Ramos (cell line): ENCODE measurements around the gene IGSF21.
"Not testable (repeated sequence)": the region's sequence is repeated elsewhere in the genome, so short reads cannot be mapped to it uniquely, and the experiment has no call there.

Experiments
- in situ Hi-C: fragments of 300-500 bp; cut with MboI; formaldehyde crosslinking; loops from one replicate; pipeline ENCODE4 v1.14.3; 2022; ENCODE audit warnings: low sequenced_read_pairs; ENCODE audit not compliant: unreplicated experiment

The IGSF21 gene

GRCh38 chr1:18161690-18162089, 54.1 kb downstream of the IGSF21 start:
- in situ Hi-C loops: no loop called here

DNA sequence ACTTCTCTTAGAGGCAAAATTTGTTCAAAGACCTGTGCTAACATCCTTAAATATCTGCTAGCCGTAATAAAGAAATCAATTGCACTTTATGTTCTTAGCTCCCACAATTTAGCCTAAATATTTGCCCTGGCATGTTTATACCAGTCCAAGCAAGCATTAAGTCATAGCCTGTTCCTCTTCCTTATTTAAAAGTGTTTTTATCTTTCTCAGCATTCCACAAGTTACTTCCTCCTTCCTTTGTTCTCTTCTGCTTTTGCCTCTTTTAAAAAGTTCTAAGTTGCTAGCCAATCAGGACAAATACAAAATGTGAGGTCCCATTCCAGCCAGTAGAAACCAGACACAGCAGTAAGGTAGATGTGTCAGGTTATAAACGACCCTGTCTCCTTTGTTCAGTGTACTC, 58.0 kb downstream of the IGSF21 start:
- in situ Hi-C loops: not testable (repeated sequence)

GRCh38 chr1:18166341-18166740, 58.7 kb downstream of the IGSF21 start:
- in situ Hi-C loops: no loop called here

DNA sequence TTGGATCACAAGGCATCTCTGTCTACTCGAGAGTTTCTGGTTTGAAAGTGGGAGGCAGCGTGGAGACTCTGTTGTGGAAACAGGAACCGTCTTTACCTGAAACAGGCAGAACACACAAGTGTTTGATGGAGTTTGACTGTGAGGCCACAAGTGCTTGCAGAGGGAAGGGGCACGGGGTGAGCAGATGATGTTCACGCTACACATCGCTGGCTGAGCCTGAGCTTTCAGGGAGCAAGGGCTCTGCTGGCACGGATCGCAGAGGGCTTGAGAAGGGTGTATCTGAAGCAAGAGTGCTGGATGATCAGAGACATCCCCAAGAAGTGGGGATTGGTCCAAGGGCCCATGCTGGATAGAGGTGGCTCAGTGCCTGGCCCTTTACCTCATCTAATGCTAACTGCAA, 59.3 kb downstream of the IGSF21 start:
- in situ Hi-C loops: no loop called here

GRCh38 chr1:18170444-18170843, 62.8 kb downstream of the IGSF21 start:
- in situ Hi-C loops: no loop called here

- in situ Hi-C loops: no loop called here
Observed at GRCh38 chr1:18174037-18174436, 66.4 kb downstream of the IGSF21 start.

DNA sequence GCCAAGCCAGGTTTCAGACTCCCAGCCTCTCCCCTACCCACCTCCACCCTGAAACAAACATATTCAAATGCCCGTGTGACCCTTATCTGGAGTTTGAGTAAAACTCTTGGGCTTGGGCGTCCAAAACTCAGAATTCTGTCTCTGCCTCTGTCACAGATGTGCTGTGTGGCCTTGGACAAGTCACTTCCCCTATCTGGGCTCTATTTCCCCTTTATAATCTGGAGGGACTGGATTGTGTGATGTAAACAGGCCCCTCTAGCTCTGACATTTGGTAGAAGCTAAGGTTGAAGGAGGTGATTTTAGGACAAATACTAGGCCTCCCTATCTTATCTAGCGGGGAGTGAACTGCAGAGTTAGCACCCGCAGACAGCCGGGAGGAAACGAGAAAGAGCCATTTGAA, 67.5 kb downstream of the IGSF21 start:
- in situ Hi-C loops: no loop called here

- in situ Hi-C loops: no loop called here
Observed at GRCh38 chr1:18175530-18176377, 68.2 kb downstream of the IGSF21 start.

GRCh38 chr1:18176619-18177018, 69.0 kb downstream of the IGSF21 start:
- in situ Hi-C loops: no loop called here

DNA sequence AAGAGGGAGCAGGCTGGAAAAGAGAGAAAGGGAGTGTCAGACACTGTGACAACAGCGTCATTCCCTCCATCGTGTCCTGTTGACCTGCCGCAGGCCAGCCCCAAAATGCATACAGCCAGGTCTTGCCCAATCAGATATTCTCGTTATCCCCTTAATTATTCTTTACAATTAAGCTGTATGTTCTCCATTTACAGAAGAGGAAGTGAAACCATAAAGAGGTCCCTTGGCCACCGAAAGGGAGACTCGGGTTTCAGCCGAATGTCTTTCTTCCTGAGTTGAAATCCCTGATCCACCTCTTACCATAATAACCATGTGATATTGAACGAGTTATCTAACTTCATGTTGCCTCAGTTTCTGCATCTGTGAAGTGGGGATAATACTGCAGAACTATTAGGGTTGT, 70.5 kb downstream of the IGSF21 start:
- in situ Hi-C loops: no loop called here

- in situ Hi-C loops: no loop called here
Observed at GRCh38 chr1:18179009-18179408, 71.4 kb downstream of the IGSF21 start.

DNA sequence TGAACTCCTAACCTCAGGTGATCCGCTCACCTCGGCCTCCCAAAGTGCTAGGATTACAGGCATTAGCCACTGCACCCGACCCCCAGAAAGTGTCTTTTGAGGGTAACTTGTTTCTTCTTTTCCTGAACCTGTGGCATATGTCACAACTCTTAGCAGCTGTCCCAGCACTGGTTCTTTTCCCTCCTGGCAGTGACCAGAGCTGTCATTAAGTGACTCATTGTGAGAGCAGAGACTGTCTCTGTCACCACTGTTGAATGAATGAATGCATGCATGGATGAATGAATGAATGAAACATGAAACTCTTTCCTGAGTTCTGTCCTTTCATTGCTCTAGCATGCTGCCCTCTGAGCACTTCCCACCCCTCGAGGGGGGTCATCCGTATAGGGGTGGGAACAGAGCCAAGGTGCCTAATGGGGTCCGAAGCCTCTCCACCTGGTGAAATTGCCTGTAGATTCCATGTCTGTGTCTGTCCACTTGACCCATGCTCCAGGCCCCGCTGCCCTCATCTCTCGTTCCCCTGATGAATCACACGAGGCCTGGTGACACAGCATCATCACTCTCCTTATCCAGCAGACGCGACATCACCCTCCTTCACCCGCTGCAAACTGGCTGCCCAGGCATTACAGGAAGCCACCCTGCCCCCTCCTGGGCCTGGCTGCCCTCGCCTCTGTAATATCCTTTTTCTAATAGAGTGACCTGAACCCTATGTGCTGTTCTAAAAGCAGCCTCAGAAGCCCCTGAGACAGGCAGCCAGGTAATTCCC, 75.0 kb downstream of the IGSF21 start:
- in situ Hi-C loops: no loop called here

DNA sequence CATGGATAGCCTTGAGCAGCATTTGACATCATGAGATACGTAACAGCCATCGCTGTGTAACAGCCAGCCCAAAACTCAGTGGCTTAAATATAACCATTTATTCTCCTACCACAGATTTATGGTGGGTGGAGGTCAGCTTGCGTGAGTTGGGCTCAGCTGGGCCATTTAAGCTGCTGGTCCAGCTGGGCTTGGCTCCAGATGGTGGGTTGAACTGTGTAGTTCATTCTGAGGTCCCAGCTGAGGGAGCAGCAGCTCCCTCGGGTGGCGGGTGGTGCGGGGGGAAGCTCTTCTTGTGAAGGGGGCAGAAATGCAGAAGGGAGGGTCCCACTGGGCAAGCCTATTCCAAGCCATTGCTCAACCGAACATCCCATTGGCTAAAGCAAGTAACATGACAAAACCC, 75.9 kb downstream of the IGSF21 start:
- in situ Hi-C loops: no loop called here

GRCh38 chr1:18187054-18187453, 79.5 kb downstream of the IGSF21 start:
- in situ Hi-C loops: no loop called here

GRCh38 chr1:18188820-18189517, 81.4 kb downstream of the IGSF21 start:
- in situ Hi-C loops: no loop called here

DNA sequence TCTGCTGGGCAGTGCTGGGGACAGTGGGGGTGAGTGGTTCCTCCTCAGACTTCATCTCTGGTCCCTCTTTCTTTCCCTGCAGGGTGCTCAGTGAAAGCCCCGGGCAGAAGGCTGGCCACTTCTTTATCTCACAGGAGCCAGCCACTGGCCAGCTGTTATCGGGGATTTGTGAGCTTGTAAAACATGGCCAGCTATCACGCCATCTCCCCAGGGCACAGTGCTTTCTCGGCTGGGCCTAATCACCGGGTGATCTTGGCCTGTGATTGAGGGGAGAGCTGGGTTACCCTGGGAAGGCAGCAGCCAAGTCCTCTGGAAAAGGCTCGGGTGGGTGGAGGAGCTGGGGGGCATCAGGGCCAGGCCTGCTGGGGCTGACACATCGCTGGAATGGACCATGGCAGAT, 83.0 kb downstream of the IGSF21 start:
- in situ Hi-C loops: no loop called here

- in situ Hi-C loops: no loop called here
Observed at GRCh38 chr1:18191037-18191436, 83.4 kb downstream of the IGSF21 start.

- in situ Hi-C loops: no loop called here
Observed at GRCh38 chr1:18191481-18192155, 84.0 kb downstream of the IGSF21 start.

DNA sequence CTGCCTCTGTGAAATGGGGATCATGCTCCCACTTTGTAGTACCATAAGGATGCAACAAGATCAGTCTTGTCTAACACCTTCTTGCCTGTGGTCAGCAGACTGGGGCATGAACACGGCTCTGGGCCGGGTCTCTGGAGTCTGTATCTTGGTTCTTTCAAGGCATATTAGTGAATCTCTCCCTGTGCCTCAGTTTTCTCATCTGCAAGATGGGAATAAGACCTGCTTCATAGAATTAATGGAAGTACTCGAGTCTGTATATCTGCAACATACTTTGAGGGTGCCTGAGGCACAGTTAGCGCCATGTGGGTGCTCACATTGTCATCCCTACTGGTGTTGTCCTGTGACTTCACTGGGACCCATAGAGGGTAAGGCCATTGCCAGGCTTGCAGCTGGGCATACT, 84.6 kb downstream of the IGSF21 start:
- in situ Hi-C loops: no loop called here

GRCh38 chr1:18192974-18193373, 85.4 kb downstream of the IGSF21 start:
- in situ Hi-C loops: no loop called here
